Stomach (tissue), 9 donors: ENCODE measurements around the gene C2orf42. TPM values are rescaled to one million over a fixed set of nuclear protein-coding genes. Genes with fewer than 3 reads are reported as not detected.

Source experiments
- DNase-seq, 2 donors: peaks; one replicate each; pipeline versions ENCODE4 v3.0.0 to v3.0.0-alpha.2; 2013 to 2019
- H3K27ac ChIP-seq, 5 donors: fragments of 200-600 bp in 4 of 5; sonication (generic) in 4 of 5; one replicate each; pipeline ENCODE4 v1.5.1; 2013 to 2019; ENCODE audit warnings: mild to moderate bottlenecking in 1 of 5, moderate library complexity in 1 of 5
- H3K27me3 ChIP-seq, 3 donors: fragments of 200-600 bp; sonication (generic); one replicate each; pipeline ENCODE4 v1.5.1; 2017 to 2019; ENCODE audit warnings: mixed run types in 1 of 3
- H3K36me3 ChIP-seq, 4 donors: fragments of 200-600 bp; sonication (generic); 1 replicate in 3 of 4; 2 replicates in 1 of 4; pipeline ENCODE4 v1.5.1; 2016 to 2019
- H3K4me1 ChIP-seq, 4 donors: fragments of 200-600 bp; sonication (generic); one replicate each; pipeline ENCODE4 v1.5.1; 2016 to 2019
- H3K4me3 ChIP-seq, 4 donors: fragments of 200-600 bp; sonication (generic) in 3 of 4; one replicate each; pipeline ENCODE4 v1.5.1; 2016 to 2019; ENCODE audit warnings: mild to moderate bottlenecking in 1 of 4
- H3K9me3 ChIP-seq, 4 donors: fragments of 200-600 bp; sonication (generic); one replicate each; pipeline ENCODE4 v1.5.1; 2016 to 2019
- CTCF ChIP-seq, 7 experiments: fragments of 450-650 bp in 4 of 7; fragments of 200-600 bp in 3 of 7; sonication (generic) in 3 of 7; IDR thresholded peaks; one replicate each; pipeline ENCODE4 v1.5.1; 2016 to 2019; ENCODE audit warnings: antibody characterized with exemption in 7 of 7, control low read depth in 2 of 7, mild to moderate bottlenecking in 1 of 7
- EP300 ChIP-seq: sonication (generic); formaldehyde crosslinking; IDR thresholded peaks from one replicate; pipeline ENCODE4 v1.6.1; 2017; ENCODE audit warnings: antibody characterized with exemption
- POLR2A ChIP-seq, 4 donors: fragments of 450-650 bp; IDR thresholded peaks; one replicate each; pipeline ENCODE4 v1.6.1; 2016; ENCODE audit warnings: antibody characterized with exemption in 4 of 4, control low read depth in 2 of 4, mild to moderate bottlenecking in 1 of 4, moderate library complexity in 1 of 4
- POLR2AphosphoS5 ChIP-seq, 3 donors: sonication (generic); formaldehyde crosslinking; IDR thresholded peaks; one replicate each; pipeline ENCODE4 v1.6.1; 2016; ENCODE audit warnings: antibody characterized with exemption in 3 of 3
- WGBS, 5 donors: extraction: QIAGEN DNeasy Blood & Tissue Kit in 3 of 5; methylation state at CpG; one replicate each; pipeline versions ENCODE4 v1.1.5 to v1.1.7; 2013 to 2018; 5-methylcytosine and 5-hydroxymethylcytosine counted together
- intact Hi-C: fragments of 100-400 bp; cut with DNase I; formaldehyde crosslinking; loops from one replicate; pipeline ENCODE4 v1.15.1; 2023; ENCODE audit warnings: low total_unique reads
- polyA plus RNA-seq, 3 donors: library from polyadenylated mRNA; stranded (reverse); fragments of 200-250 nt; gene quantifications; one replicate each; pipeline ENCODE4 v1.2.3, GENCODE V29; 2013
- total RNA-seq, 5 donors: library from RNA; depleted of rRNA; stranded (reverse); fragments of >200 nt; gene quantifications; one replicate each; pipeline versions ENCODE4 v1.1.0 to v1.2.3, GENCODE V29; 2014 to 2016
- donor health status: healthy with polysubstance abuse.
- donor health status: Bipolar disorder and iron deficiency.
- donor health status: healthy.

C2orf42 gene
- total and polyA plus RNA-seq, 8 donors, result 2.6 to 23.2 (median 6.0) TPM

GRCh38 chr2:70123829-70124116, 67.0 kb downstream of the C2orf42 start:
- Histone ChIP-seq H3K27me3 (no peaks in the 10 kb centered on the region), H3K9me3 (no peaks in the 10 kb centered on the region), H3K4me3 (peak overlapping the region; percentile 46 to 61 (median 54)), H3K27ac (peak overlapping the region; percentile 98 to 99 (median 99)), H3K36me3 (no peaks in the 10 kb centered on the region), H3K4me1 (peaks cover 18 to 43% (median 31%) of the 10 kb centered on the region in 4 donors)
- TF ChIP-seq POLR2AphosphoS5 (IDR thresholded peaks at IDR 0.05) (no peak), POLR2A (IDR thresholded peaks at IDR 0.05) (no peak), EP300 (no peak), CTCF (IDR thresholded peaks at IDR 0.05) (no peak)
- WGBS, 5 donors, result 23 to 32% (median 27%) methylated on average over 11 of the region's 11 CpGs
- no peak for DNase-seq
- intact Hi-C loops, result no loop called here

- Histone ChIP-seq H3K27me3 (no peaks in the 10 kb centered on the region), H3K27ac (peak overlapping the region; percentile 98 to 99 (median 99)), H3K4me3 (peak overlapping the region in 3 of 4 donors; percentile 46 to 61 (median 59)), H3K4me1 (peaks cover 18 to 48% (median 33%) of the 10 kb centered on the region in 4 donors), H3K9me3 (no peaks in the 10 kb centered on the region), H3K36me3 (no peaks in the 10 kb centered on the region)
- peak; percentile 66 to 87 for DNase-seq
- 42 to 56% (median 49%) methylated on average over 18 to 20 of the region's 20 CpGs for WGBS, 5 donors
- intact Hi-C loops, result no loop called here
- peak in 2 of 3 donors; percentile 6 to 47 for TF ChIP-seq POLR2AphosphoS5 (IDR thresholded peaks at IDR 0.05)
- no peak for TF ChIP-seq CTCF (IDR thresholded peaks at IDR 0.05)
Observed at GRCh38 chr2:70123051-70123828, 67.6 kb downstream of the C2orf42 start.

- Histone ChIP-seq H3K27me3 (no peaks in the 10 kb centered on the region), H3K27ac (peak overlapping the region in 3 of 5 donors; percentile 98 to 99 (median 99)), H3K9me3 (no peaks in the 10 kb centered on the region), H3K4me1 (peaks cover 18 to 49% (median 33%) of the 10 kb centered on the region in 4 donors), H3K4me3 (no peak overlapping the region), H3K36me3 (no peaks in the 10 kb centered on the region)
- intact Hi-C loops, result no loop called here
- TF ChIP-seq POLR2A (IDR thresholded peaks at IDR 0.05), result no peak
- TF ChIP-seq CTCF (IDR thresholded peaks at IDR 0.05), result no peak
- TF ChIP-seq POLR2AphosphoS5 (IDR thresholded peaks at IDR 0.05), result no peak
- no peak for TF ChIP-seq EP300
- DNase-seq, result no peak
- 87 to 95% (median 91%) methylated on average over 4 of the region's 4 CpGs for WGBS, 5 donors
Observed at GRCh38 chr2:70122470-70122869, 68.3 kb downstream of the C2orf42 start.

- WGBS, 5 donors, result 41 to 67% (median 64%) methylated on average over 6 of the region's 6 CpGs
- H3K9me3 ChIP-seq, result no peaks in the 10 kb centered on the region
- H3K36me3 ChIP-seq, result no peaks in the 10 kb centered on the region
- peak overlapping the region in 4 of 5 donors; percentile 19 to 99 (median 98) for H3K27ac ChIP-seq
- no peak overlapping the region for H3K4me3 ChIP-seq
- TF ChIP-seq POLR2AphosphoS5 (IDR thresholded peaks at IDR 0.05), result no peak
- no peak for TF ChIP-seq POLR2A (IDR thresholded peaks at IDR 0.05)
- TF ChIP-seq CTCF (IDR thresholded peaks at IDR 0.05), result no peak
- no peak for TF ChIP-seq EP300
- no peaks in the 10 kb centered on the region for H3K27me3 ChIP-seq
- DNase-seq, result no peak
- peaks cover 18 to 45% (median 31%) of the 10 kb centered on the region in 4 donors for H3K4me1 ChIP-seq
- intact Hi-C loops, result no loop called here
Observed at GRCh38 chr2:70121627-70122372, 69.0 kb downstream of the C2orf42 start.
